H1 (cell line): Measurements from ENCODE around the gene HSF5. TPM values are rescaled to one million over a fixed set of nuclear protein-coding genes. Genes with fewer than 3 reads are reported as not detected.
A peak's percentile ranks its signal among the peaks of the same experiment; 100 is the strongest.

Experiments used
- CTCF ChIA-PET: fragments of 300-600 bp; sonication (Branson Sonifier 250); formaldehyde crosslinking; loops from one replicate; lab custom pipeline; 2021; ENCODE audit not compliant: partially characterized antibody; lab: Charles Lee
- POLR2A ChIA-PET: fragments of 300-600 bp; sonication (Branson Sonifier 250); formaldehyde crosslinking; loops from one replicate; lab custom pipeline; 2021; ENCODE audit warnings: inconsistent platforms; ENCODE audit not compliant: partially characterized antibody; lab: Charles Lee
- DNase-seq, 2 experiments: peaks; one replicate each; pipeline versions ENCODE4 v3.0.0 to v3.0.0-alpha.2; 2010 to 2022; ENCODE audit warnings: low spot score in 2 of 2, low read depth in 1 of 2, mixed read lengths in 1 of 2
- FAIRE-seq: peaks from 2 replicates; lab custom pipeline; 2011; peaks lifted over from hg19 to GRCh38; lab: Jason Lieb, UNC
- H2AFZ ChIP-seq: 2 replicates; pipeline ENCODE4 v1.8.1; 2012; ENCODE audit warnings: low read length, inconsistent platforms
- H2AK5ac ChIP-seq: 2 replicates; pipeline ENCODE4 v1.6.1; 2013; ENCODE audit warnings: low read depth, low read length
- H2BK120ac ChIP-seq: replicated peaks from 2 replicates; pipeline ENCODE3; 2013; ENCODE audit warnings: low read depth, low read length, inconsistent platforms
- H2BK12ac ChIP-seq: 2 replicates; pipeline ENCODE4 v1.6.1; 2013; ENCODE audit warnings: low read depth, low read length
- H2BK15ac ChIP-seq: 2 replicates; pipeline ENCODE4 v1.6.1; 2013; ENCODE audit warnings: low read length
- H2BK20ac ChIP-seq: 2 replicates; pipeline ENCODE4 v1.6.1; 2013; ENCODE audit warnings: low read length
- H2BK5ac ChIP-seq: 2 replicates; pipeline ENCODE4 v1.6.1; 2013; ENCODE audit warnings: low read depth, low read length
- H3K14ac ChIP-seq: 2 replicates; pipeline ENCODE4 v1.6.1; 2013; ENCODE audit warnings: inconsistent platforms; ENCODE audit not compliant: insufficient read length
- H3K18ac ChIP-seq: 2 replicates; pipeline ENCODE4 v1.6.1; 2013; ENCODE audit warnings: low read length; ENCODE audit errors: extremely low read depth
- H3K23ac ChIP-seq: 2 replicates; pipeline ENCODE4 v1.6.1; 2013; ENCODE audit warnings: inconsistent platforms; ENCODE audit not compliant: insufficient read length
- H3K23me2 ChIP-seq: 2 replicates; pipeline ENCODE4 v1.6.1; 2013; ENCODE audit warnings: low read depth, low read length
- H3K27ac ChIP-seq: 2 replicates; pipeline ENCODE4 v1.6.1; 2011; ENCODE audit warnings: low read depth, low read length, inconsistent platforms
- H3K27me3 ChIP-seq, 4 experiments: replicated peaks in 1 of 4; 1 replicate in 1 of 4; 2 replicates in 3 of 4; pipeline versions ENCODE4 v1.6.1 to v1.8.1; 2011 to 2013; ENCODE audit warnings: low read length in 3 of 4, mild to moderate bottlenecking in 3 of 4, inconsistent platforms in 2 of 4, mixed read lengths in 2 of 4, moderate library complexity in 1 of 4; ENCODE audit not compliant: control insufficient read depth in 3 of 4, insufficient read depth in 3 of 4; ENCODE audit errors: extremely low read depth in 1 of 4
- H3K36me3 ChIP-seq, 4 experiments: 2 replicates each; pipeline versions ENCODE4 v1.6.1 to v1.8.1; 2011 to 2013; ENCODE audit warnings: mild to moderate bottlenecking in 4 of 4, low read length in 3 of 4, moderate library complexity in 2 of 4, control low read depth in 1 of 4, inconsistent platforms in 1 of 4; ENCODE audit not compliant: insufficient read depth in 4 of 4, control insufficient read depth in 2 of 4
- H3K4ac ChIP-seq: replicated peaks from 2 replicates; pipeline ENCODE3; 2013; ENCODE audit warnings: low read length, low read depth, mixed read lengths, inconsistent platforms; ENCODE audit not compliant: insufficient read length
- H3K4me1 ChIP-seq, 4 experiments: replicated peaks in 1 of 4; 1 replicate in 1 of 4; 2 replicates in 3 of 4; pipeline versions ENCODE4 v1.6.1 to v1.8.1; 2011 to 2013; ENCODE audit warnings: low read length in 3 of 4, inconsistent platforms in 2 of 4, mixed read lengths in 1 of 4; ENCODE audit not compliant: insufficient read depth in 4 of 4, control insufficient read depth in 3 of 4
- H3K4me2 ChIP-seq, 2 experiments: 2 replicates each; pipeline versions ENCODE4 v1.6.1 to v1.8.1; 2011 to 2013; ENCODE audit warnings: low read depth in 2 of 2, low read length in 2 of 2, control low read depth in 1 of 2, inconsistent platforms in 1 of 2, mild to moderate bottlenecking in 1 of 2; ENCODE audit not compliant: insufficient read depth in 1 of 2
- H3K4me3 ChIP-seq, 4 experiments: fragments of 200-600, 300-600 bp in 1 of 4; sonication (generic), shearing (Covaris generic), sonication (Bioruptor Twin) in 1 of 4; 2 replicates each; pipeline versions ENCODE4 v1.5.1 to v1.8.1; 2011 to 2016; ENCODE audit warnings: low read length in 4 of 4, low read depth in 3 of 4, control low read depth in 2 of 4, inconsistent platforms in 2 of 4, mild to moderate bottlenecking in 2 of 4, mixed read lengths in 1 of 4, moderate library complexity in 1 of 4; ENCODE audit not compliant: insufficient read depth in 2 of 4; ENCODE audit errors: extremely low read depth in 1 of 4
- H3K56ac ChIP-seq: replicated peaks from 2 replicates; pipeline ENCODE3; 2013; ENCODE audit warnings: low read depth, mild to moderate bottlenecking, mixed read lengths, low read length, inconsistent platforms; ENCODE audit not compliant: insufficient read length
- H3K79me1 ChIP-seq: 2 replicates; pipeline ENCODE4 v1.6.1; 2013; ENCODE audit warnings: low read depth, low read length, control low read depth
- H3K79me2 ChIP-seq, 2 experiments: 2 replicates each; pipeline versions ENCODE4 v1.6.1 to v1.8.1; 2012 to 2013; ENCODE audit warnings: low read length in 2 of 2, mild to moderate bottlenecking in 2 of 2, inconsistent platforms in 1 of 2; ENCODE audit not compliant: insufficient read depth in 2 of 2, control insufficient read depth in 1 of 2
- H3K9ac ChIP-seq, 4 experiments: replicated peaks in 1 of 4; 1 replicate in 1 of 4; 2 replicates in 3 of 4; pipeline versions ENCODE4 v1.6.1 to v1.8.1; 2011 to 2013; ENCODE audit warnings: low read depth in 3 of 4, low read length in 3 of 4, control low read depth in 2 of 4, mild to moderate bottlenecking in 2 of 4, moderate library complexity in 2 of 4, inconsistent platforms in 1 of 4; ENCODE audit errors: extremely low read depth in 1 of 4
- H3K9me3 ChIP-seq, 2 experiments: 2 replicates each; pipeline versions ENCODE4 v1.6.1 to v1.8.1; 2012 to 2013; ENCODE audit warnings: mild to moderate bottlenecking in 2 of 2, moderate library complexity in 2 of 2, control low read depth in 1 of 2, inconsistent platforms in 1 of 2, low read depth in 1 of 2, low read length in 1 of 2, mixed read lengths in 1 of 2; ENCODE audit not compliant: insufficient read depth in 2 of 2
- H4K20me1 ChIP-seq, 2 experiments: replicated peaks in 1 of 2; 2 replicates each; pipeline versions ENCODE3 to v1.8.1; 2011 to 2013; ENCODE audit warnings: inconsistent platforms in 2 of 2, low read length in 2 of 2, mild to moderate bottlenecking in 1 of 2; ENCODE audit not compliant: insufficient read depth in 2 of 2, control insufficient read depth in 1 of 2
- H4K5ac ChIP-seq: 2 replicates; pipeline ENCODE4 v1.6.1; 2013; ENCODE audit warnings: low read length, low read depth, mixed read lengths, inconsistent platforms; ENCODE audit not compliant: insufficient read length
- H4K8ac ChIP-seq: 2 replicates; pipeline ENCODE4 v1.8.0; 2013; ENCODE audit warnings: mild to moderate bottlenecking, moderate library complexity, low read length, inconsistent platforms; ENCODE audit not compliant: insufficient read depth; ENCODE audit errors: extremely low read depth
- H4K91ac ChIP-seq: replicated peaks from 2 replicates; pipeline ENCODE3; 2013; ENCODE audit warnings: low read length, mixed read lengths, inconsistent platforms; ENCODE audit not compliant: insufficient read length
- CHD2 ChIP-seq: IDR thresholded peaks from 2 replicates; pipeline ENCODE4 v1.6.1; 2012; ENCODE audit warnings: low read length, improper control_type of control experiment
- CREB1 ChIP-seq: IDR thresholded peaks from 2 replicates; pipeline ENCODE4 v1.6.1; 2012; ENCODE audit warnings: inconsistent platforms
- EGR1 ChIP-seq: IDR thresholded peaks from 2 replicates; pipeline ENCODE4 v1.6.1; 2011; ENCODE audit warnings: low read depth, low read length, borderline replicate concordance
- HDAC2 ChIP-seq, 2 experiments: fragments of 300-600 bp in 1 of 2; sonication (generic) in 1 of 2; IDR thresholded peaks; 2 replicates each; pipeline ENCODE4 v1.6.1; 2011 to 2012; ENCODE audit warnings: low read depth in 2 of 2, low read length in 2 of 2, mild to moderate bottlenecking in 2 of 2, moderate library complexity in 2 of 2, borderline replicate concordance in 1 of 2, inconsistent platforms in 1 of 2
- HDAC6 ChIP-seq: IDR thresholded peaks from one replicate; pipeline ENCODE4 v1.7.1; 2012; ENCODE audit warnings: low read depth, mild to moderate bottlenecking, inconsistent platforms, low read length, moderate library complexity
- JUN ChIP-seq: IDR thresholded peaks from 2 replicates; pipeline ENCODE4 v1.6.1; 2011; ENCODE audit warnings: low read depth, mild to moderate bottlenecking, improper control_type of control experiment, low read length
- JUND ChIP-seq: IDR thresholded peaks from 2 replicates; pipeline ENCODE4 v1.6.1; 2011; ENCODE audit warnings: mild to moderate bottlenecking, improper control_type of control experiment, low read length
- POU5F1 ChIP-seq: IDR thresholded peaks from 2 replicates; pipeline ENCODE4 v1.6.1; 2011; ENCODE audit warnings: low read depth, mild to moderate bottlenecking, low read length, moderate library complexity
- RFX5 ChIP-seq: IDR thresholded peaks from 2 replicates; pipeline ENCODE4 v1.6.1; 2011; ENCODE audit warnings: low read depth, low read length, improper control_type of control experiment, borderline replicate concordance
- SAP30 ChIP-seq: fragments of 300-600 bp; sonication (generic); IDR thresholded peaks from 2 replicates; pipeline ENCODE4 v1.7.1; 2012; ENCODE audit warnings: low read length, moderate library complexity, mild to moderate bottlenecking, inconsistent platforms; ENCODE audit not compliant: insufficient read depth, insufficient replicate concordance
- SP2 ChIP-seq: IDR thresholded peaks from 2 replicates; pipeline ENCODE4 v1.6.1; 2012; ENCODE audit warnings: mild to moderate bottlenecking, low read length, inconsistent platforms
- SRF ChIP-seq: IDR thresholded peaks from 2 replicates; pipeline ENCODE4 v1.6.1; 2011; ENCODE audit warnings: mild to moderate bottlenecking, low read depth, low read length, moderate library complexity
- TBP ChIP-seq: IDR thresholded peaks from 2 replicates; pipeline ENCODE4 v1.6.1; 2011; ENCODE audit warnings: low read depth, low read length, improper control_type of control experiment
- TEAD4 ChIP-seq: IDR thresholded peaks from 2 replicates; pipeline ENCODE4 v1.6.1; 2012; ENCODE audit warnings: low read depth, low read length, inconsistent platforms, mixed read lengths
- ZNF274 ChIP-seq: IDR thresholded peaks from 2 replicates; pipeline ENCODE4 v1.7.0; 2012; ENCODE audit warnings: low read length, borderline replicate concordance; ENCODE audit errors: extremely low read depth
- WGBS, 2 experiments: shearing (Covaris generic) in 1 of 2; methylation state at CpG; one replicate each; pipeline versions ENCODE4 v1.1.6 to v1.1.7; 2013 to 2015; ENCODE audit warnings: low lambda C conversion rate in 2 of 2, mixed read lengths in 2 of 2, inconsistent platforms in 1 of 2, low coverage in 1 of 2, missing lambda C conversion rate in 1 of 2; ENCODE audit not compliant: insufficient replicate concordance in 2 of 2, insufficient coverage in 1 of 2, insufficient read length in 1 of 2; ENCODE audit errors: extremely low coverage in 1 of 2, missing lambda C conversion rate in 1 of 2; 5-methylcytosine and 5-hydroxymethylcytosine counted together
- polyA plus RNA-seq, 7 experiments: library from polyadenylated mRNA; depleted of rRNA in 3 of 7; stranded (reverse) in 5 of 7; unstranded in 2 of 7; fragments of >200 nt in 5 of 7; fragments of 200-250 nt in 2 of 7; gene quantifications; 1 replicate in 5 of 7; 2 replicates in 1 of 7; 4 replicates in 1 of 7; pipeline versions ENCODE4 v1.2.1 to v1.2.3, GENCODE V29; 2011 to 2013; ENCODE audit warnings: missing spikeins in 2 of 7, mixed read lengths in 2 of 7
- total RNA-seq: library from RNA; stranded (reverse); fragmentation: NEBNext Ultra II Directional; extraction: Animal tissue kit (Norgen Biotek cat#: 25700); gene quantifications from 2 replicates; pipeline ENCODE4 v1.2.1, GENCODE V29; 2021

Gene HSF5
- total and polyA plus RNA-seq, 2 of the 8 experiments (the other 6 are each of a cell fraction or from before 2014, with no cell fraction given) = not detected

DNA sequence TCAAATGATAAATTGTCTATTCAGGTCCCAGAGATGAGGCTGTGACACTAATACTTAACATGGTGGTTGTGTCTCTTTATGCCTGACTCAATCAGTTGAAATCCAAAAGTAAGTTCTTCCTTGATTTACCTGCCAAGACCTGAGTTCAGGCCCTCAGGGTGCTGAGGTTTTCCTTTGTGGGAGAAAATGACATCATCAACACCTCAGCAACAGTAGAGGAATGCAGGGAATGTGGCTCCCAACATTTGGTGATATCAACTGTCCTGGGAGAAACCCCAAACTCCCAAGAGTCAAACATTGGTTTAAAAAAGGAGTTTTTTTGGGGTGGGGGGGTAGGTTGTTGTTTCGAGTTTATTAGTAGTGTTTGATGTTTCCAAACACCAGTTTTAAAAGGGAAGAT, 85.5 kb downstream of the HSF5 start:
- H2BK120ac ChIP-seq = no peak overlapping the region
- no peak overlapping the region for H2BK15ac ChIP-seq
- 40% methylated on average over 1 of the region's 1 CpG; no CpG with 5 or more reads in 1 of the 2 experiments for WGBS, 2 experiments
- H3K56ac ChIP-seq = no peak overlapping the region
- H3K36me3 ChIP-seq = no peaks in the 10 kb centered on the region
- H4K20me1 ChIP-seq = peaks cover 0 to 2% of the 10 kb centered on the region in 2 experiments
- H3K18ac ChIP-seq = no peak overlapping the region
- no peak overlapping the region; the same call in 1 of the 2 replicates for H2BK12ac ChIP-seq
- no peak overlapping the region for H4K91ac ChIP-seq
- ChIA-PET POLR2A (no interaction called here), CTCF (interaction anchor here (0.7 to 3.2 kb wide), 2 partner anchors 15 to 619 kb away, joined by 3 to 15 read pairs; partner anchors contain the start of gene RNF43)
- no peak overlapping the region for H4K5ac ChIP-seq
- no peak for DNase-seq
- H3K9me3 ChIP-seq = no peaks in the 10 kb centered on the region
- H3K23ac ChIP-seq = no peak overlapping the region
- no peak overlapping the region for H4K8ac ChIP-seq
- H2BK5ac ChIP-seq = no peak overlapping the region
- H3K14ac ChIP-seq = no peak overlapping the region
- H3K4me3 ChIP-seq = peak overlapping the region in 1 of 4 experiments; percentile 28; a peak in 1 of 8 replicates
- H3K79me1 ChIP-seq = no peaks in the 10 kb centered on the region
- H2AK5ac ChIP-seq = no peak overlapping the region
- no peaks in the 10 kb centered on the region for H3K79me2 ChIP-seq
- no peaks in the 10 kb centered on the region for H3K23me2 ChIP-seq
- no peak overlapping the region for H2AFZ ChIP-seq
- H3K4me2 ChIP-seq = peak overlapping the region; percentile 16 to 32; a peak in 3 of 4 replicates
- no peak overlapping the region for H3K4ac ChIP-seq
- H3K4me1 ChIP-seq = peaks cover 2 to 12% (median 8%) of the 10 kb centered on the region in 4 experiments; a peak in 4 of 7 replicates
- H3K9ac ChIP-seq = no peak overlapping the region
- H2BK20ac ChIP-seq = no peak overlapping the region
- H3K27ac ChIP-seq = no peak overlapping the region
- peak; percentile 80 for FAIRE-seq
- H3K27me3 ChIP-seq = peaks cover 19 to 49% (median 35%) of the 10 kb centered on the region in 4 experiments; a peak in 6 of 7 replicates
- TF ChIP-seq EGR1 = no peak
- TF ChIP-seq SRF = no peak
- TF ChIP-seq CREB1 = peak; percentile 76
- TF ChIP-seq JUND = peak; percentile 89
- TF ChIP-seq TBP = no peak
- TF ChIP-seq HDAC2 (IDR thresholded peaks at IDR 0.05; ENCODE audit: borderline replicate concordance in 1 of 2, low read depth in 2 of 2, low read length in 2 of 2) = no peak
- TF ChIP-seq SAP30 = no peak
- no peak for TF ChIP-seq HDAC6
- TF ChIP-seq SP2 = no peak
- TF ChIP-seq RFX5 = no peak
- no peak for TF ChIP-seq ZNF274
- TF ChIP-seq TEAD4 = peak; percentile 98
- TF ChIP-seq JUN = peak; percentile 81
- TF ChIP-seq CHD2 = no peak
- no peak for TF ChIP-seq POU5F1
